ENCODE data around the gene HCFC1R1. TPM values are rescaled to one million over a fixed set of nuclear protein-coding genes. Genes with fewer than 3 reads are reported as not detected.

Gene HCFC1R1
- total and polyA plus RNA-seq, 2 of the 8 experiments (the other 6 are each of a cell fraction or from before 2014, with no cell fraction given), result 72.7 to 138 TPM

DNA sequence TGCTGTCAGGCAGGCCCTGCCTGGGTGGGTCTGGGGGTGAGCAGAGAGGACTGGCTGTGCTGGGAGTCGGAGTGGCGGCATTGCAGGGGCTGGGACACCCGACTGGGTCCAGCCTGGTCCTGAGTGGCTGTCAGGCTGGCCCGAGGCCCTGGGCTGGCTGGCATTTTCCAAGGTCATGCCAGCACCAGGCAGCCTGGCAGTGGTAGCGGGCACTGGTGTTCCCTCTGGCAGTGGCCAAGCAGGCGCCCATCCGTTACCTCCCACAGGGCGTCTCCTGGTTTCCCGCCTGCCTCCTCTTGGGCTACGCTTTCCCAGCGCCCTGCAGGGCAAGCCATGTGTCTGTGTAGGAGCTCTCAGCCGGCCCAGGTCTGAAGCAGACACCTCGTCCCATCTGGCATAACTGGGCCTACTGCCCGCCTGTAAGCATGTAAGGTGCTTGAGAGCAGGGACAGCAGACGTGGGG, 37.8 kb downstream of the HCFC1R1 start (continued):
- no peak for TF ChIP-seq CHD7 (IDR thresholded peaks at IDR 0.05; ENCODE audit: insufficient replicate concordance, low read length)
- no peak for TF ChIP-seq YY1 (IDR thresholded peaks at IDR 0.05; ENCODE audit: low read depth, low read length)
- TF ChIP-seq KDM5A (IDR thresholded peaks at IDR 0.05; ENCODE audit: low read length), result no peak
- TF ChIP-seq MAFK (IDR thresholded peaks at IDR 0.05; ENCODE audit: low read depth, low read length), result no peak
- no peak for TF ChIP-seq TAF7 (optimal IDR thresholded peaks at IDR 0.05; ENCODE audit: borderline replicate concordance, low read depth, low read length)
- TF ChIP-seq EP300 (IDR thresholded peaks at IDR 0.05; ENCODE audit: borderline replicate concordance in 1 of 2, low read depth in 2 of 2, low read length in 2 of 2), result no peak
- no peak for TF ChIP-seq KDM4A (IDR thresholded peaks at IDR 0.05; ENCODE audit: low read depth, low read length, severe bottlenecking)
- no peak for TF ChIP-seq SP4 (IDR thresholded peaks at IDR 0.05; ENCODE audit: low read length)
- no peak for TF ChIP-seq CHD1 (IDR thresholded peaks at IDR 0.05; ENCODE audit: low read depth, low read length)
- no peak for TF ChIP-seq TCF12 (IDR thresholded peaks at IDR 0.05; ENCODE audit: low read depth, low read length)
- no peak for TF ChIP-seq RNF2 (IDR thresholded peaks at IDR 0.05; ENCODE audit: borderline replicate concordance, low read depth, low read length, missing control alignments, poor library complexity, severe bottlenecking)
- TF ChIP-seq BCL11A (IDR thresholded peaks at IDR 0.05; ENCODE audit: low read depth in 2 of 2, low read length in 2 of 2), result no peak

All from H1 (cell line).